ENCODE data around the gene ACOT11.

DNA sequence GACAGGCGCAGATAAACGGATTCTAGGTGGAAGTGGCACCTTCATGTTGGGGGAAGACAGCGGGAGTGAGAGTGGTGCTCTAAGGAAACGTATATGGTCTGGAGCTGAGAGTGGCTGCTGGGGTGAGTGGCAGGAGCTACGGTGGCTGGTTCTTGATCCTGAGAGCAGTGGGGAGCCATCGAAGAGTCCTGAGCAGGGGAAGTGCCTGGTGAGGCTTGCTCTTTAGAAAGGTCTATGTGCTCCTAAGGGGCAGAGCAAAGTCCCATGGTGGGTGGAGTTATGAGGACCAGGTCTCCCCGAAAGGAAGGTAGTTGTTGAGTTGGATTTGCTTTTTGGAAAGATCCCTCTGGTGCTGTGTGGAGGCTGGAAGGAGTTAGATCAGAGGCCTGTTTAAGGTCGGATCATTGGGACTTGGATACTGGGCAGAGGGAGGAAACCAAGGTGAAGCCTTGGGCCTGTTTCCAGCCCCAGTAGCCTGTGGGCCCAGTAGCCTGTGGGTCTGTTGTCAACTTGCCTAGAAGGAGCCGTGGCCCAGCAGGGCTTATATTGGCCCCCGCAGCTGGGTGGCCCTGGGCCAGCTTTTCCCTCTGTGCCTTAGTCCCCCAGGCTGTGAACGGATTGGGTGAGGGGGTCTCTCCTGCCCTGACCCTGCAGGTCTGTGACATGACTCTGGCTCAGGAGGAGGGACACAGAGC is 33.0 kb downstream of the ACOT11 start:
- TF ChIP-seq, protein P1, sequence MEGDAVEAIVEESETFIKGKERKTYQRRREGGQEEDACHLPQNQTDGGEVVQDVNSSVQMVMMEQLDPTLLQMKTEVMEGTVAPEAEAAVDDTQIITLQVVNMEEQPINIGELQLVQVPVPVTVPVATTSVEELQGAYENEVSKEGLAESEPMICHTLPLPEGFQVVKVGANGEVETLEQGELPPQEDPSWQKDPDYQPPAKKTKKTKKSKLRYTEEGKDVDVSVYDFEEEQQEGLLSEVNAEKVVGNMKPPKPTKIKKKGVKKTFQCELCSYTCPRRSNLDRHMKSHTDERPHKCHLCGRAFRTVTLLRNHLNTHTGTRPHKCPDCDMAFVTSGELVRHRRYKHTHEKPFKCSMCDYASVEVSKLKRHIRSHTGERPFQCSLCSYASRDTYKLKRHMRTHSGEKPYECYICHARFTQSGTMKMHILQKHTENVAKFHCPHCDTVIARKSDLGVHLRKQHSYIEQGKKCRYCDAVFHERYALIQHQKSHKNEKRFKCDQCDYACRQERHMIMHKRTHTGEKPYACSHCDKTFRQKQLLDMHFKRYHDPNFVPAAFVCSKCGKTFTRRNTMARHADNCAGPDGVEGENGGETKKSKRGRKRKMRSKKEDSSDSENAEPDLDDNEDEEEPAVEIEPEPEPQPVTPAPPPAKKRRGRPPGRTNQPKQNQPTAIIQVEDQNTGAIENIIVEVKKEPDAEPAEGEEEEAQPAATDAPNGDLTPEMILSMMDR (IDR thresholded peaks at IDR 0.05), result no peak
- TF ChIP-seq SIN3A (IDR thresholded peaks at IDR 0.05; ENCODE audit: borderline replicate concordance, insufficient read depth, low read depth, low read length) (no peak), POLR2AphosphoS5 (IDR thresholded peaks at IDR 0.05; ENCODE audit: low read depth, low read length) (no peak)
